Tongue (tissue), 2 donors: ENCODE data around the gene ADGRD1. TPM values are rescaled to one million over a fixed set of nuclear protein-coding genes. Genes with fewer than 3 reads are reported as not detected.

ENCODE experiments used
- DNase-seq: peaks from one replicate; pipeline ENCODE4 v3.0.0-alpha.2; 2015
- total RNA-seq: library from RNA; depleted of rRNA; stranded (reverse); fragments of >200 nt; gene quantifications from one replicate; pipeline ENCODE4 v1.2.3, GENCODE V29; 2014

ADGRD1 gene
- total RNA-seq, 1 donor from 2014 or later, result 16.4 TPM

- DNase-seq, result peak; percentile 70
Observed at GRCh38 chr12:131074221-131075083, 120.7 kb downstream of the ADGRD1 start.

DNA sequence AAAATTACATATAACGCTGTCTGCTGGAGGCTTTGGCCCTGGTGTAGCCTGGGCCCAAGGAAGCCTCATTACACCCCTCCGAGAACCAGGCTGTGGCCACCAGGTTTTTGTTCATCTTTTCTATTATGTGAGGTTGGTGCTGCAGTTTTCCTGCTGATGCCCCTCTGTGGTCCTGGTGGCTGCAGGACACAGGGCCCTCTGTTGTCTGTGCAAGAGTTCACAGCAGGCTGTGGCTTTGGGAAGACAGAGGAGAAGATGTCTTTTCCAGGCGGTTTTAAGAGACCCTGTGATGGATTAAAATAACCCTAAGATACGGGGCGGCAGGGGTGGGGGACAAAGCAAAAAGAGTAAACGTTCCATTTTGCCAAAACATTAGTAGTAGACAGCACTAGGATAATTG lies 121.5 kb downstream of the ADGRD1 start:
- no peak for DNase-seq

DNA sequence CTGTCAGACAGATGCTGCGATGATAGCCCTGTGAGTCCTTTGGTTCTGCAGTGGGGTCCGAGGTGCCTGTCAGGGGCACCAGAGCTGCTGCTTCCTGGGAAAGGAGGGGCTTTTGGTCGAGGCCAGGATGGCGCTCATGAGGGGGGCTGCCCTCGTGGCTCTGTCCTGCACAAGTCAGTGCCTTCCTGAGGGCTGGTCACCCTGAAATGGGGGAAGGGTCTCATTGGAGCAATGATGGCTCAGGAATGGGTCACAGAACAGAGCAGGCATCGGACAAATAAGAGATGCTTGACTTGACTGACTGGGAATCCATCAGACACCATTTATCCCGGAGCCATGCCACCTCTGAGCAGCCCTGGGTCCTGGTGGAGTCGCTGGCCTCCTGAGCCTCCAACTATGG lies 121.9 kb downstream of the ADGRD1 start:
- DNase-seq, result no peak

- no peak for DNase-seq
Observed at GRCh38 chr12:131076296-131076695, 122.6 kb downstream of the ADGRD1 start.

- DNase-seq, result no peak
Observed at GRCh38 chr12:131076791-131077747, 123.4 kb downstream of the ADGRD1 start.

- no peak for DNase-seq
Observed at GRCh38 chr12:131077931-131078391, 124.3 kb downstream of the ADGRD1 start.

DNA sequence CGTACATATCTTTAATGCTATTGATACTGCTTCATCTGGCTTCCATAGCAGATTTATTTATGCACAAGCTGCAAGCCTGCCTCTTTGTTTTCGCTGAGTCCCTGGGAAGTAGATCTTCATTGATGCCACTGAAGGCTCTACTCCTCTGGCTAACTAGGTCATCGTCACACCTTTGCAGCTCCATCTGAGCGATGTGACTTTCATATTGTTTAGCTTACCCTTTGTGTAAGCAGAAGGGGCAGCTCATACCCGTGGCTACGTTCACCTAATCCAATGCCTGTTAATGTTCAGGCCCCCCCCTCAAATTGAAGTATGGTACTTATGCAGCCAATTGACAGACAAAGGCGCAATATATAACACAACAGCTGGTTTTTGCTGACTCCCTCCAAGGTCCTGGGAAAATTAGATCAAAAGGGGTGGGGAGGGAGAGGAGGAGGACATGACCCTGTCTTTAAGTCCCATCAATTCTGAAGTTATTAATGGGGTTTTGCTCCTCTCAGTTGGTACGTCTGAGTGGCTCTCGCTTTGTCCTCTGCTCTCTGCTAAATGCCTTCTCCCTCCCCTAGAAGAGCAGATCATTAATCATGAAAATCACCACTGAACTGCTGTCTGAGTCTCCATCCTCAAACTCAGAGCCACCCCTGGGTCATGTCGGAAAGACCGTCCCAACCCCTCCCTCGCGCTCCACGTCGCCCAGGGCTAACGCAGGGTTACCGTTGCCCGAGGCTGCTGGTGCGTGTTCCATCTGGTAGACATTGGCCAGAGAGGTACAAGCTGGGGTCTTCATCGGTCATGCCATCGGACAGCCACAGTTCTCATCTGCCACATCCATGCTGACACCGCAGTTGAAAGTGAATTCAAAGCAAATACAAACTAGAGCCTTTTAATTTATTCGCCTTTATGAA lies 128.8 kb downstream of the ADGRD1 start:
- no peak for DNase-seq

- DNase-seq, result no peak
Observed at GRCh38 chr12:131084341-131085011, 130.8 kb downstream of the ADGRD1 start.

DNA sequence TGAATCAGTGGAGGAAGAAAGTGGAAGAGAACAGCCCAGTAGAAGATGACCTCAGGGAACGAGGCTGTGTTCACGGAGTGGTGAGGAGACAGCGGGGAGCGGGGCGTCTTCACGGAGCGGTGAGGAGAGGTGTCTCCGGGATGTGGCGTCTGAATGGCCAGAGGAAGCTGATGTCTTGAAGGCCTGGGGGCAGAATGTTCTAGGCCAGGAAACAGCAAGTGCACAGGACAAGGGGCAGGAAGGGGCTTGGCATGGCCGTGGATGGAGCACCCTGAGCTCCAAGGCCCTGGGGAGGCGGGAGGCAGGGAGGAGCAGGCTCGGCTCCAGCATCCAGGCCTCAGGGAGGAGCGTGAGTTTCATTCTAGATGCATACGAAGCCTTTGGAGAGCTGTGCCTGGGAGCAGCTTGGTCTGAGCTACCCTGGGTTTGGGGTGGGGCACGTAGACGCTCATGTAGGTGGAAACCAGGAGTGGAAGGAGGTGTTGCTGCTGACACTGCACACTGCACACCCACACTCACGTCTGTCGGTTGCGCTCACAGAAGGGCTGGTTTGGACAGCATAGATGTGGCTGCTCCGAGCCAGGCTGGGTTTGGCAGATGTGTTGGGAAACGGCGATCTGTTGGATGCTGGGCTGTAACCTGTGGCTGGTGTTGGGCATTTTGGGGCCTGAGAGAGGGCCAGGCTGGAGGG lies 131.6 kb downstream of the ADGRD1 start:
- DNase-seq, result no peak

DNA sequence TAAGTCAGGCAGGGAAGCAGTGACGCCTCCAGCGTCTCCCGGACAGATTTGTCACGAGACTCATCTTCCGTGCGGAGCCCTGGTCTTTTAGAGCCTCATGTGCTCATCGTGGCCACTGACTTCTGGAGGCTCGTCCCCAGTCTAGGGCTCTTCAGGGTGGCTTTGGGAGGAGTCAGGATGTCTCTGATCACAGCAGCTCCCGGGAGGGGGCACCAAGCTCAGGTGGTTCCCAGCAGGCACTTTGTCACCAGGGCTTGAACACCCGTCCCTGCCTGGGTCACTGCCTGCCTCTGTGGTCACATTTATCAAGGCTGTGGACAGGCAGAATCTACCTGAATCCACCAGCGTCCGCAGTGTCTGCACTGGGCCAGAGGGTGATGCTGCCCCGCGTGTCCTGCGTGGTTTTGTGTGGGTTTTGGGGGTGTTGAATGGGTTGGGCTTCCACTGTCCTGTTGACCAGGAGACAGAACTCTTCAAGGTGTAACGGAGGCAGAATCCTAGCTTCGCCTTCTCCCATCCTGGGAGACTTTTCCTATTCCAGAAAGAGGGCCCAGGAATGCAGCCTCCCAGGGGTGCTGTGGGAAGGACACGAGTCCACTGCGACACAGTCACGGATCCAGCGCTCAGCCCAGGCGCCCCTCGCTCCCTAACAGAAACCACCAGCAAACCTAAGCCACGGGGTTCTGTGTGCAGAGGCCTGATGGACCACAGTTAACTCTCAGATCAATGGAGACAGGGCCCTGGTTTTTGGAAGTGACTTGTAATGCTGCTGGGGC lies 132.3 kb downstream of the ADGRD1 start:
- no peak for DNase-seq

GRCh38 chr12:131087302-131087818 lies 133.7 kb downstream of the ADGRD1 start:
- no peak for DNase-seq

- no peak for DNase-seq
Observed at GRCh38 chr12:131087991-131088700, 134.4 kb downstream of the ADGRD1 start.

- DNase-seq, result no peak
Observed at GRCh38 chr12:131088701-131089530, 135.2 kb downstream of the ADGRD1 start.

- no peak for DNase-seq
Observed at GRCh38 chr12:131089531-131090273, 136.0 kb downstream of the ADGRD1 start.

DNA sequence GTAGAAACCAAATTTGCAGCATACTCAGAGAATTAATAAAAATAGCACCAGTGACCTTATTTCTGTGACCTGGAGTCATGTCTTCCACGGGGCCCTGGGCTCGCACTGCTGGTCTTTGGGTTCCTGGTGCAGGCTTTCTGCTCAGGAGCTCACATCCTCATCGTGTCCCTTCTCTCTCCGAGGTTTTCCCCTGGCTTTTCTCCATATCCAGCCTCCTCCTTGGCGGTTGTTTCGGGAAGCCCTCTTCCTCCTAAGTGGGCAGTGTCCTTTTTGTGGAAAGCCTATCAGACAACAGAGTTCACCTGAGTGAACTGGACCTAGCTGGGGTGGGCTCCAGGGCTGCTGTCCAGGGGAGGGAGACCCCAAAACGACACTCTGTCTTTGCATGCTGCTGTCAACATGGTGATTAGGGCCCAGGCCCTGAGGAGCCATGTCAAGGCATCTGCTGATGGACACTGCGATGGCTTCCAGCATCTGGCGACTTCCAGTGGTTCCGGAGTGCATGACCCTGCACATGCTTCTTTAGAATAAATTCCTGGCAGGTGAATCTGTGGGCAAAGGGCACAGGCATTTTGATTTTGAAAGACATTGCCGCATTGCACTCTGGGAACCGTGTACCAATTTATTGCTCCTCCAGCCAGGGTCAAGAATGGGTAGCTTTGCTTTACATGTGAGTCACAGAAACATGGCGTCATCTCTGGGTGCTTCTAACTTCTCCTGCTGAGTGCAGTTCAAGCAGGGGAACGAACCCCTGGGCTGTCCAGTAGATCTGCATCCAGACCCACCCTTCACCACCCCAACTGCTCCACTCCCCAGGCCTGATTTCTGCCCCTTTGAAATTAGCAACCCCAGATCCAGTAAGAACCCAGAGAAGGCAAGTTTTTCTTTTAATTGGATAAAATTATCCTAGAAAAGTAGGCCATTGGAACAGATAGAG lies 136.8 kb downstream of the ADGRD1 start:
- DNase-seq, result no peak

- no peak for DNase-seq
Observed at GRCh38 chr12:131091413-131091975, 137.8 kb downstream of the ADGRD1 start.
